ENCODE data around the gene NPAS3.

DNA sequence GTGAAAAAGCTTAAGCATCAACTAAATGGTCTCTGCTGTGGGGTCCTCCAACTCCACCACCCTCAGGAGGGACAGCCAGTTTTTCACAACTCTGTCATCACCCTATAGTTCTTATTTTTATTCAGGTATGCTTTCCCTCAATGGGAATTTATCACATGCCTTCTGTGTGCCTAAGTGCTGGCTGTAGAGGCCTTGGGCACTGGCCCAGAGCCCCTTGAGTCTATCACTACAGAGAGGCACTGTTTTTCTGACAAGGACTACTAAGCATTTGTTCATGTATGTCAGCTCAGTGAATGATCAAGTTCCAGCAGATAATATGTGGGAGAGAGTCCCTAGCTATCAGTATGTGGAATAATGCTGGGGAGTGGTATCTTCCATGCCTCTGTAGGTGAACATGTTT, 463.9 kb downstream of the NPAS3 start:
- no peak for TF ChIP-seq GATA3 (IDR thresholded peaks at IDR 0.05; ENCODE audit: low read depth, low read length)
- TF ChIP-seq GATA2 (IDR thresholded peaks at IDR 0.05; ENCODE audit: low read depth, low read length), result no peak
